GM21515 (cell line): ENCODE data around the gene DNMBP.
"Not testable (repeated sequence)": the region's sequence is repeated elsewhere in the genome, so short reads cannot be mapped to it uniquely, and the experiment has no call there.

Experiments
- ATAC-seq: cut with Tn5 transposase; IDR thresholded peaks from one replicate; pipeline ENCODE4 v1.9.1; 2021; ENCODE audit not compliant: unreplicated experiment

Gene DNMBP

DNA sequence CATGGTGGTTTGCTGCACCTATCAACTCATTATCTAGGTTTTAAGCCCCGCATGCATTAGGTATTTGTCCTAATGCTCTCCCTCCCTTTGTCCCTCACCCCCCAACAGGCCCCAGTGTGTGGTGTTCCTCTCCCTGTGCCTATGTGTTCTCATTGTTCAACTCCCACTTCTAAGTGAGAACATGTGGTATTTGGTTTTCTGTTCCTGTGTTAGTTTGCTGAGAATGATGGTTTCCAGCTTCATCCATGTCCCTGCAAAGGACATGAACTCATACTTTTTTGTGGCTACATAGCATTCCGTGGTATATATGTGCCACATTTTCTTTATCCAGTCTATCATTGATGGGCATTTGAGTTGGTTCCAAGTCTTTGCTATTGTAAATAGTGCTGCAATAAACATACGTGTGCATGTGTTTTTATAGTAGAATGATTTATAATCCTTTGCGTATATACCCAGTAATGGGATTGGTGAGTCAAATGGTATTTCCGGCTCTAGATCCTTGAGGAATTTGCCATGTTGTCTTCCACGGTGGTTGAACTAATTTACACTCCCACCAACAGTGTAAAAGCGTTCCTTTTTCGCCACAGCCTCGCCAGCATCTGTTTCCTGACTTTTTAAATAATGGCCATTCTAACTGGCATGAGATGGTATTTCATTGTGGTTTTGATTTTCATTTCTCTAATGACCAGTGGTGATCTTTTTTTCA, 146.1 kb downstream of the DNMBP start:
- ATAC-seq = not testable (repeated sequence)

DNA sequence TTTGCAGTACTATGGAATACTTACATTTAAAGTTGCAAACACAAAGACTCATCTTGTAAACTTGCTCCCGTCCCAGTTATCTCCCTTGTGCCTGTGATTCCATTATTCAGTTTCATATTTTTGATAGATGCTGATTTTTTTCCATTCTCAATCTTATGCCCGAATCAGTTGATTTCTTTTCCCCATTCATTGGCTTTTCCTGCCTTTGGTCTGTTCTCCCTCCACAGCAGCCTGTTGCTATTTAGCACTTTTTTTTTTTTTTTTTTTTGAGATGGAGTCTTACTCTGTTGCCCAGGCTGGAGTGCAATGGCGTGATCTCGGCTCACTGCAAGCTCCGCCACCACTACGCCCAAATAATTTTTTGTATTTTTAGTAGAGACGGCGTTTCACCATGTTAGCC, 149.3 kb downstream of the DNMBP start:
- ATAC-seq = no peak

DNA sequence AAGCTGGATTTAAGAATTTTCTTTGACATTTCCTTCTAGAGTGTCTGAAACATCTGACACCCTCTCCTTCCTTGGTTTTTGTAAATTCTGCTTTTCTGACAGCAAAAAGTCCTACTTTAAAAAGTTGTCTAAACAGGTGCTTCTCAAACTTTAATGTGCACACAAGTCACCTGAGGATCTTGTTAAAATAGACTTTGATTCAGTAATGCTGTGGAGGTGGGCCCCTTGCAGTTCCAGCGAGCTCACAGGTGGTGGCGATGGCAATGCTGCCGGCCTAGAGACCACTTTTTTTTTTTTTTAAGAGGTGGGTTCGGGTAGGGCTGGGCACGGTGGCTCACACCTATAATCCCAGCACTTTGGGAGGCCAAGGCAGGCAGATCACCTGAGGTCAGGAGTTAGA, 150.2 kb downstream of the DNMBP start:
- no peak for ATAC-seq

DNA sequence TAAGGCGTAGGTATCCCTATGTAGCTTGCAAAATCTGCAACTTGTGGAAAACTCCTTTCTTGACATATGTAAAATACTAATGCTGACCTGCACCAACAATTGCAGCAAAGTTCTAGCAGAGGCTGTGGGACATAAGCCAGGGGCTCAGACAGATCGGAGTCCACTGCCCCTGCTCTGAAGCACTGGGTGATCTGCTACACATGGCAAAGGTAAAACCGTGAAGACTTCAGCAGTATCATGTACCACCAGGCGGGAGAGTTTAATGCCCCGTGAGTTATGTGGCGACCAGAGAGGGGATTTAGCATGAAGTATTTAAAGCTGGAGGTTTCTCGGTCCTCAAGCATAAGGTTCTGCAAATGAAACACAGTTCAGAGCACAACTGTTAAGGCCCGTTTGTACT, 150.9 kb downstream of the DNMBP start:
- ATAC-seq = no peak

DNA sequence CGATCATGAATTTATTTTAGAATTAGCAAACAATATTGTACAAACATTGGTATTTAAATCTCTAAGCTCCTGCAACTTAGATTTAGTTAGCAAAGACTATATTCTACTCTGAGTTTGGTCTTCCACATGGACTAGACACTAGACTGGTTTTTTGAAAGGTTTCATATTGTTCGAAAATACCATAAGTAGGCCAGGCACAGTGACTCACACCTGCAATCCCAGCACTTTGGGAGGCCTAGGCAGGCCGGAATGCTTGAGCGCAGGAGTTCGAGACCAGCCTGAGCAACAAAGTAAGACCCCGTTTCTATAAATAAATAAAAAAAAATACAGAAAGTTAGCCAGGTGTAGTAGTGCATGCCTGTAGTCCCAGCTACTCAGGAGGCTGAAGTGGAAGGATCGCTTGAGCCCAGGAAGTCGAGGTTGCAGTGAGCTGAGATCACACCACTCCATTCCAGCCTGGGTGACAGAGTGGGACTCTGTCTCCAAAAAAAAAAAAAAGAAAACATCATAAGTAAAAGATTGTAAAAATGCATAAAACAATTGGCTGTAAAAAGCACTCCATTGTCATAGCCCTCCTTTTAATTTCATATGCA, 154.2 kb downstream of the DNMBP start:
- ATAC-seq = no peak

DNA sequence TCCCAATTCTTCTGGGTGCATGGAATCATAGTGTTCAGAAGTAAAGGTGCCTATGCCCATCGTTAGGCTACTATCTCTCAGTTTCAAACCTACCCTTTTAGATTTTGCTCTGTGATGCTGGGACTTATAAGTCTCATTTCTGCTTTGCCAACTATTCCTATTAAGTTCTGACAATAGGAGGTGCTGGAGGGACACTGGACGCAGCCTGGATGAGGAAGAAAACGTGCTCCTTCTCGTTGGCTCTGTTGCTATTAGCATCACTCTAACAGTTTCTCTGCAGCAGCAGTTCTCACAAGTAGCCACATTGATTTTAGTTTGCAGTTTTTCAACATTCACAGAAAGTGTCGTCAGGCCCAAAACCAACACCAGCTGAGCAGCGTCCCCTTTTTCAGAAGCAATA, 154.9 kb downstream of the DNMBP start:
- no peak for ATAC-seq

DNA sequence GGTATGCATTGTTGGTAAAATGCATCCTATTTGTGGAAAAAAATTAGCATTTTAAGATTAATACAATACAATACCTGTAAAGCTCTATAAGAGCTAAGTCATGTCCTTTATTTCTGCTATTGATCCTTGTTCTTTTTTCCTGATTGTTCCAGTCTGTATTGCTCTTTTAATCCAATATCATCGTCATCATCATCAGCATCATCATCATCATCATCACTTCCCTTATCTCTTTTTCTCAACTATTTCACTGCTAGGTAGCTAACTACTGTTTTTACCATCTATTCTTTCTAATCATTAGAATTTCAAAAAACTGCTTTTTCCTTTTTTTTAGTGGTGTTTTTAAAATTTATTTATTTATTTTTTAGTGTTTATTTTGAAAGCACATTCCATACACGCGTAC, 156.1 kb downstream of the DNMBP start:
- ATAC-seq = no peak

DNA sequence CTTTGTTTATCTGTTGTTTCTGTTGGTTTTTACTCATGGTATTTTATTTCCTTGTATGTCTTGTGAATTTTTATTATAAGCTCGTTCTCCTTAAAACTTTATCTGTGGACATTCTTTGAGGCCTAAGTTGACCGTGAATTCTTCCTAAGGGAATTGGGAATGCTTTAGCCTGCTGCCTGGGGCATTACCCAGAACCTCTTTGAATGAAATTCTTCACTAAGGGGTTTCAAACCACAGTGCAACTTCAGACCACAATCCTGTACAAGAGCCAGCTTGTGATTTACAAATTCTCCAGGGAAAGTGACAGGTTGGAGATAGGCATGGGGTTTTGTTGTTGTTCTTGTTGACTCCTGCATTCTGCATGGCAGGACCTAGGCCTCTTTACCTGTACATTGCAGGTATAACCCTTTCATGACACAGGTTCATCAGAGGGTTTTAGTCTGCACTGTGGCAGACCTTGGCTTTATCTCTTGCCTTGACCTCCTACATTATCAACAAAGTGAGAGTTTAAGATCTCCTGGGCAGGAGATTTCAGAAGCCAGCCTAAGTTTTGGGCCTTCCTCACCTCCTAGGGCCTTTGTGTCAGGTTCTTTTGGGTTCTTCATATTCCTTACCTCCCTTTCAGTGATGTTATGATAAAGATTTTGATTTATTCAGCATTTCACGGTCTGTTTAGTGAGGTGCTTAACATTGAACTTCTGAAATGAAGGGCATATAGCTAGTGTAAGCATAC, 157.1 kb downstream of the DNMBP start:
- ATAC-seq = no peak

DNA sequence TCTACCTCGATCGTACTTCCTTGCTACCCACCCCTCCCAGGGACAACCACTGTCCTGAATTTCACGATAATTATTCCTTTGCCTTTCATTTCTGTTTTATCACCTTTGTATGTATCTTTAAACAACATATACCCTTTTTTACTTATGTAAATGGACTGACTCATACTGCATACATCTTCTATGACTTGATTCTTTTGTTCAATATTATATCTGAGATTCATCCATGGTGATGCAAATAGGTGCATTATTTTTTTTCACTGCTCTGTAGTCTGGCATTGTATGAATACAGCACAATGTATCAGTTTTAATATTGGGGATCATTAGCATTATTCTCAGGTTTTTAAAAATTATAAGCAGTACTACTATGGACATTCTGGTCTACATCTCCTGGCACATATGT, 157.9 kb downstream of the DNMBP start:
- ATAC-seq = no peak

DNA sequence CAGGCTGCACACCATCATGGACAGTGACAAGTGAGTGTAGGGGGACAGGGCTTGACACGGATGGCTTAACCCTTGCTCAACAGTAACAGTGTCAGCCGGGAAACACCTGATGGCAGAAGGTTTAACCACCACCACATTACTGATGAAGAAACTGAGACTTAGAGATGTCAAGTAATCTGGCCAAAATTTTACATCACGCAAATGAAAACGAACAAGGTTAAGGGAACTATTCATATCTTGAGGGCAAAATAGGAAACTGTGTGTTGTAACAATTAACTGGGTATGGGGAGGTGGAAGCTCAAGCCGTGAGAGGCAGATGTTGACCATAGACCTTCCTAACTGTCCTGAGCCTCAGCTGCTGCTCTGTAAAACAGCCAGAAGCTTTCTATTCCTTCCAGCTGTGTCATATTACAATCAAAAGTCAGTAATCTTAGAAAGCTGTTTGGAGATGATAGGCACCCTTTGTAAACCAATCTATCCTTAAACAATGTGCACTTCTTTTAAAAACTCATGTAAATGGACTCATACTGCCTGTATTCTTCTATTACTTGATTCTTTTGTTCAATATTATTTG, 158.9 kb downstream of the DNMBP start:
- no peak for ATAC-seq

DNA sequence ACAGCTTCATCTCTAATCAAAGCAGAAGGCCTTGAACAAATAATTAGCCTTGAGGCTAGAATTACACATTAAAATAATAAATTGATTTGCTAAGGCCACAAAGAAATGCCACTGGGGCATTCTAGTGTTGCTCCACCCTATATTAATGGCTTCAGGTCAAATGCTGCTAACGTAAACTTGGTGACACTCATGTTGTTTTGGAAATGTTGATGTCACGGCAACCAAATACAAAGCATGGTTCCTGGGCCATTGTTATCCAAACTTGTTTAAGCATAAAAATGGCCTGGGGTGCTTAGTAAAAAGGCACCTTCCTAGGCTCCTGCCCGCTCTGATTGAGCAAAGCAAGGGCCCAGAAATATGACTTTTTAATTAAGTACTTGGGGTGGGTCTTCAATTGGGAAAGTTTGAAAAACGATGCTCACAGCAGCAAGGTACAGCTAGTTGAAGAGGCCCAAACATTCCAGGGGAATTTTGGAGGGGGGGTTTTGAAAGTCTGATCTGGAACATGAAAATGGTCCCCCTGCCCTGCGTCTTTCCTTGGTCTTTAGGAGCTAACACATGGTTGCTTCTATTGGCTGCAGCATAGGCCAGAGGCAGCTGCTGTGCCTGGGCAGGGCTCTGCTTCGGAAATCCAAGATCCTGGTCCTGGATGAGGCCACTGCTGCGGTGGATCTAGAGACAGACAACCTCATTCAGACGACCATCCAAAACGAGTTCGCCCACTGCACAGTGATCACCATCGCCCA, 159.6 kb downstream of the DNMBP start:
- ATAC-seq = no peak

DNA sequence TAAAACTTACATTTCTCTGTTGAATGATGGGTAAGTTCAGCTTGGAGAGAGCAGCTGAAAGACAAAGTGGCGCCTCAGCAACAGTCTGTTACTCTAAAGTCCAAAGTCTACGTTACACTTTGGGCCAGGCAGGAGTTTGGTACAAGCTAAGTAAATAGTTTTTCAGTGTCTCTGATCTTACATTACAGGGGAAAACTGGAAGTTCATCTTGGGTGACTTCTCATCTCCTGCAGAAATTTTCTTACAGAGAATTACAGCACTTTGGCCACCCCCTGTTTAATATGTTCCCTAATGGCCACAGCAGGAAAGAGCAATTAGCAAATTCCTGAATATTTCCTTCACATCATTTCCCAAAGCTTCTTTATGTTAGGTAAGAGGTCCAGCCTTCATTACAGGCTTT, 160.2 kb downstream of the DNMBP start:
- ATAC-seq = no peak

DNA sequence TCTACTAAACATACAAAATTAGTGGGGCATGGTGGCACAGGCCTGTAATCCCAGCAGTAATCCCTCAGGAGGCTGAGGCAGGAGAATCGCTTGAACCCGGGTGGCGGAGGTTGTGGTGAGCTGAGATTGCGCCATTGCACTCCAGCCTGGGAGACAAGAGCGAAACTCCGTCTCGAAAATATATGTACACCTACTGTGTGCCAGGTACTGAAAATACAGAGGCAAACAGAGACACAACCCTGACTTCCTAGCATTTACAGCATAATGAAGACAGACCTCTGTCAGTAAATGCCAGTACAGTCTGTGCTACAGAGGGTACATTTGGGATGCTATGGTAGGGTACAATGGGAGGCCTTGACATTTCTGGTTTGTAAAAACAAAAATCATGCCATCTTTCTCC, 160.7 kb downstream of the DNMBP start:
- no peak for ATAC-seq

DNA sequence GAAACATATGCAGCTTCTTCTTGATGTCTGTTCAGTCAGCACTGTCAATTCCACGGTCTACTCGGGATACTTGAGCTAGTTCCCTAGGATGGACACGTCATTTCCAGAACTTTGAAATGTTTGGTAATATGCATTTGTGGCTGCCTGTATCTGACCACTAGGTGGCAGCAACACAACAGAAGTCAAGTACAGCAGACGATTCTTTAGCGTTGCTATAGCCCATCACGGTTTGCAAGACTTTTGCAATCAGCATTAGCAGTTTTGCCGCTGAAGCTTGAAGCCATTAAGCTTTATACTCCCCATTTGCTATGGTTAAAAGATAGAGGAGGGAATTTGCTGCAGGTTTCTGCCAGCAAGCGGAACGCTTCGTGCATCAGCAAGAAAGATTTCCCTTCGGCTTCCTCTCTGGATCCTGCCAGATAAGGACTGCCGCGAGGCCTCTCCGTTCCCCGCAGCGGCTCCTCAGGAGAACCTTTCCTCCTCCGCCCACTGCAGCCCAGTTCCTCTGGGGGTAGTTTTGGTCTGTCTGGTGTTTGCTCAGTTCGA, 163.8 kb downstream of the DNMBP start:
- no peak for ATAC-seq

DNA sequence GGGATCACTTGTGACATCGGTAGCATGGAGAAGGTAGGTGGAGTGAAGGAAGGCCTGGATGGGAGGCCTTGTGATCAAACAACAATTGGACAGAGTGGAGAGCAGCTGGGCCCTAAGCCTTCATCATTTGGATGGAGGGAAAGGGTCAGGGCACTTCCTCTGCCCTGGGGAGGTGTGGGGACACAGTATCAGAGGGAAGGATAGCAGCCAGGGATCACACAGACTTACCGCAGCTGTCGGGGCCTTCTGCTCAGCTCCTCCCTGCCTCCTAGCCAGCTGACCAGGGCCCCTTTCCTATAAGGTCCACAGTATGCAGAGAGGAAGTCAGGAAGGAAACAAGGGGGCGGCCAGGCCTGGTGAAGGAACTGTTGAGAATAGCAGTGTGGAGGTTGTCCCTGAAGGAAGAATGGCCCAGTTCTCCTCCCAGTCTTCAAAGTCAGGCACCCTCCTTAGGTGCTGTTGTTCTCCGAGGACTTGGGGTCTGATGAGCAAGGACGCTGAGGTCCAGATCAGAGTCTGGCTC, 165.3 kb downstream of the DNMBP start:
- no peak for ATAC-seq

DNA sequence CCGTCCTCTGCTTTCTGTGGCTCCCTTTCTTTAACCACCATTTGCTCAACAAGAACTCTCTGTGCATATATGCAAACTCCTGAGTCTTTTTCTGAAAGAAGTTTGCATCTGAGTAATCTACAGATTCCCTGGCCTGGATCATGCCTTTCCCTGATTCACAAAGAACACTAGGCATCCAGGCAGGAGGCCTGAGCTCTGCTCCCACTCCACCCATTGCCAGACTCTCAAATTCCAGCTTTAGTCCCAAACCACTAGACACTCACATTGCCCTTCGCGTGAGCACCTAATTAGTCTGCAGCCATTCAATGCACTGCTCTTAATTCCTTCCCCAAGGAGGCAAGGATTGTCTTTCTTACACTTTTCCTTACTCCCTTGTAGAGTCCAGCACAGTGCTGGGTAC, 166.4 kb downstream of the DNMBP start:
- no peak for ATAC-seq

DNA sequence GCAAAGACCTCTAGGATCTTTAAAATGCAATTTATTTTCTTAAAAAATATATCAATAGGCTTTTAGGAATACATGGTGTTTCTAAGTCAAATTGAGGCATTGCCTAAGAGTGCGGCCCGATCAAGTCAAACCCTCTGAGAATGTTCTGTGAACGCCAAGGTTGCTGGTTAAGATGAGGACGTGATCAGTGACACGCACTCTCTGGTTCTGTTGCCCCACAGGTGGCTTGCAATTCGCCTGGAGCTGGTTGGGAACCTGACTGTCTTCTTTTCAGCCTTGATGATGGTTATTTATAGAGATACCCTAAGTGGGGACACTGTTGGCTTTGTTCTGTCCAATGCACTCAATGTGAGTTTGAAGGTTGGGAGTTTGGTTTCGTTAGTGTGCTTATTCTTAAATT, 168.0 kb downstream of the DNMBP start:
- no peak for ATAC-seq

DNA sequence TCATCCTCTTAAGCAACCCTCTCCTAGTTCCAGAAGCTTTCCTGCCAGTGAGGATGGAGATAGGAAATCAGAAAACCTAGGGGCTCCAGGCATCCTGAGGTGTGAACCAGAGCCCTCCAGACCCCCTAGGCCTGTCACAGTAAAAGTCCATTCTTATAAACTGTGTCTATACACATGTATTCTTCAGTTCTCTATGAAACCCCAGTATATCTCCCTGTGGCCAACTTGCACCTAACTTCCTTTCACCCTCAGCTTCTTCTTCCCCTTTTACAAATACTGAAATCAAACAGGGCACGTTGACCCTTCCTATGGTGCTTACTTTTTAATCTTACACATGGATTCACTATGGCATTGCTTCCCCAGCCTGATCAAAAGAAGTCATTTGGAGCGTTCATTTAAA, 168.9 kb downstream of the DNMBP start:
- ATAC-seq = not testable (repeated sequence)

DNA sequence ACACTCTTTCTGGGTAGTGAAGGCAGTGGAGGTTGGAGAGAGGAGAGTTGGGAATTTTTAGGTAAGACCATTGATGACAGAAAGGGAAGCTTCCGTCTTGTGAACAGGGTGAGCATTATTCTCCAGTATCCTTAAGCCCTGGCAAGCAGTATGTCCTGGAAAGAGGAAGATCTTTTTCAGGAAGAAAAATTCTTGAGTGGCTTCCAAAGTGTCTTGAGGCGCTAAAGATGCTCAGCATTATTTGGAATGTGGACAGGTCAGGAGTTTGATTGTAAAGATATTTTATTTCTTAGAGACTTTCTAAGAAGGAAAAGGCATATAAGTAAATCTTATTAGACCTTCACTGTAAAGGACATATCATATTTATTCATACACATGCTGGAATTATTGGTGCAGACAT, 173.0 kb downstream of the DNMBP start:
- ATAC-seq = no peak

DNA sequence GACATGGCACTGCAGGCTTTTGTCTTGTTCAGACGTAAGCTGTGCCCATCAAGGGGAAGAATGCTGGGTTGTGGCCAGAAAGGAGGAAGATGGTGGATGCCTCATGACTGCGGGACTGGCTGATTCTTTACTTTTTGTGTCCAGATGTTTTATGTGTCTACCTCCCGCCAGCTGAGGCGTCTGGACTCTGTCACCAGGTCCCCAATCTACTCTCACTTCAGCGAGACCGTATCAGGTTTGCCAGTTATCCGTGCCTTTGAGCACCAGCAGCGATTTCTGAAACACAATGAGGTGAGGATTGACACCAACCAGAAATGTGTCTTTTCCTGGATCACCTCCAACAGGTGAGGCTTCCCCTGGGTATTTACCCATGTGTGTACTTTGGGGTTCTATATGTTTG, 173.8 kb downstream of the DNMBP start:
- ATAC-seq = no peak

DNA sequence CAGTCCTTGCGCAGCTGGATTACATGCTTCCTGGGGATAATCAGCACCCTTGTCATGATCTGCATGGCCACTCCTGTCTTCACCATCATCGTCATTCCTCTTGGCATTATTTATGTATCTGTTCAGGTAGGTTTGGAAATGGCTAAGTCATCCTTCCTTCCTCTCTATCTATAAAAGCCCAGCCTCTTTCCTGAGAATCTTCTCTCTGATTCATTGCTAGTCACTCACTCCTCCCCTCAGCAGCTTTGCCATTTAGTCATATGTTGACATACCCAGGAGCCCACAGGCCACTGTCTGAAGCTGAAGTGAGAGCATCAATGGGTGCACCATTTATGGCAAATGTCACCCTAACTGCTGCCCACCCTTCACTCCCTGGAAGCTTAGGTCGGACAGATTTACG, 175.3 kb downstream of the DNMBP start:
- ATAC-seq = no peak
